ENCODE measurements around the gene PRKX.

- TF ChIP-seq ZNF687 (CRISPR knock-in tag; IDR thresholded peaks at IDR 0.05) (no peak), GABPA (IDR thresholded peaks at IDR 0.05; ENCODE audit: low read depth, low read length) (no peak), GABPA (CRISPR knock-in tag; IDR thresholded peaks at IDR 0.05; ENCODE audit: low read depth) (no peak), ZFX (CRISPR knock-in tag; IDR thresholded peaks at IDR 0.05; ENCODE audit: low read depth) (no peak), NRL (CRISPR knock-in tag; IDR thresholded peaks at IDR 0.05; ENCODE audit: borderline replicate concordance) (no peak), ZBTB21 (CRISPR knock-in tag; IDR thresholded peaks at IDR 0.05) (no peak)
- TF ChIP-seq, protein P1, sequence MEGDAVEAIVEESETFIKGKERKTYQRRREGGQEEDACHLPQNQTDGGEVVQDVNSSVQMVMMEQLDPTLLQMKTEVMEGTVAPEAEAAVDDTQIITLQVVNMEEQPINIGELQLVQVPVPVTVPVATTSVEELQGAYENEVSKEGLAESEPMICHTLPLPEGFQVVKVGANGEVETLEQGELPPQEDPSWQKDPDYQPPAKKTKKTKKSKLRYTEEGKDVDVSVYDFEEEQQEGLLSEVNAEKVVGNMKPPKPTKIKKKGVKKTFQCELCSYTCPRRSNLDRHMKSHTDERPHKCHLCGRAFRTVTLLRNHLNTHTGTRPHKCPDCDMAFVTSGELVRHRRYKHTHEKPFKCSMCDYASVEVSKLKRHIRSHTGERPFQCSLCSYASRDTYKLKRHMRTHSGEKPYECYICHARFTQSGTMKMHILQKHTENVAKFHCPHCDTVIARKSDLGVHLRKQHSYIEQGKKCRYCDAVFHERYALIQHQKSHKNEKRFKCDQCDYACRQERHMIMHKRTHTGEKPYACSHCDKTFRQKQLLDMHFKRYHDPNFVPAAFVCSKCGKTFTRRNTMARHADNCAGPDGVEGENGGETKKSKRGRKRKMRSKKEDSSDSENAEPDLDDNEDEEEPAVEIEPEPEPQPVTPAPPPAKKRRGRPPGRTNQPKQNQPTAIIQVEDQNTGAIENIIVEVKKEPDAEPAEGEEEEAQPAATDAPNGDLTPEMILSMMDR (CRISPR knock-in tag; IDR thresholded peaks at IDR 0.05) = no peak
- TF ChIP-seq, protein P2, sequence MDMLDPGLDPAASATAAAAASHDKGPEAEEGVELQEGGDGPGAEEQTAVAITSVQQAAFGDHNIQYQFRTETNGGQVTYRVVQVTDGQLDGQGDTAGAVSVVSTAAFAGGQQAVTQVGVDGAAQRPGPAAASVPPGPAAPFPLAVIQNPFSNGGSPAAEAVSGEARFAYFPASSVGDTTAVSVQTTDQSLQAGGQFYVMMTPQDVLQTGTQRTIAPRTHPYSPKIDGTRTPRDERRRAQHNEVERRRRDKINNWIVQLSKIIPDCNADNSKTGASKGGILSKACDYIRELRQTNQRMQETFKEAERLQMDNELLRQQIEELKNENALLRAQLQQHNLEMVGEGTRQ (IDR thresholded peaks at IDR 0.05; ENCODE audit: low read depth, low read length) = no peak
- TF ChIP-seq, protein P2 (CRISPR knock-in tag; IDR thresholded peaks at IDR 0.05; ENCODE audit: borderline replicate concordance) = no peak
Observed at GRCh38 chrX:3589474-3589873, 124.0 kb downstream of the PRKX start.
